HG03159 (cell line): ENCODE results near the gene ACBD7.

Experiments
- ATAC-seq: cut with Tn5 transposase; IDR thresholded peaks from one replicate; pipeline ENCODE4 v1.9.1; 2021; ENCODE audit warnings: mild to moderate bottlenecking, moderate library complexity; ENCODE audit not compliant: unreplicated experiment

ACBD7 gene

GRCh38 chr10:15092855-15093408 lies 4.4 kb upstream of the ACBD7 start:
- no peak for ATAC-seq

DNA sequence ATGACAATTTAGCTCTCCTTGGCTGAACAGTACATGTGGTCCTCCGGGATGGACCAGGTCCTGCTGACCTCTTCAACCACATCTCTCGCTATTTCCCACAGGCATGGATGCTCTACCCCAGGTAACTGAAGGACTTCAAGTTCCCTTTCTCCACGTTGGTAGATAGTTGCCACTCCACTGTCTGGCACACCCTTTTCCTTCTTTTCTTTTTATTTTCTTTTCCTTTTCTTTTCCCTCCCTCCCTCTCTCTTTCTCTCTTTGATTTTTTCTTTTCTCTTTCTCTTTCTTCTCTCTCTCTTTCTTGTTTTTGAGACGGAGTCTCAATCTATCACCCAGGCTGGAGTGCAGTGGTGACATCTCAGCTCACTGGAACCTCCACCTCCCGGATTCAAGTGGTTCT lies 2.8 kb upstream of the ACBD7 start:
- ATAC-seq = no peak

- ATAC-seq = no peak
Observed at GRCh38 chr10:15084502-15084922, 4.1 kb downstream of the ACBD7 start.

DNA sequence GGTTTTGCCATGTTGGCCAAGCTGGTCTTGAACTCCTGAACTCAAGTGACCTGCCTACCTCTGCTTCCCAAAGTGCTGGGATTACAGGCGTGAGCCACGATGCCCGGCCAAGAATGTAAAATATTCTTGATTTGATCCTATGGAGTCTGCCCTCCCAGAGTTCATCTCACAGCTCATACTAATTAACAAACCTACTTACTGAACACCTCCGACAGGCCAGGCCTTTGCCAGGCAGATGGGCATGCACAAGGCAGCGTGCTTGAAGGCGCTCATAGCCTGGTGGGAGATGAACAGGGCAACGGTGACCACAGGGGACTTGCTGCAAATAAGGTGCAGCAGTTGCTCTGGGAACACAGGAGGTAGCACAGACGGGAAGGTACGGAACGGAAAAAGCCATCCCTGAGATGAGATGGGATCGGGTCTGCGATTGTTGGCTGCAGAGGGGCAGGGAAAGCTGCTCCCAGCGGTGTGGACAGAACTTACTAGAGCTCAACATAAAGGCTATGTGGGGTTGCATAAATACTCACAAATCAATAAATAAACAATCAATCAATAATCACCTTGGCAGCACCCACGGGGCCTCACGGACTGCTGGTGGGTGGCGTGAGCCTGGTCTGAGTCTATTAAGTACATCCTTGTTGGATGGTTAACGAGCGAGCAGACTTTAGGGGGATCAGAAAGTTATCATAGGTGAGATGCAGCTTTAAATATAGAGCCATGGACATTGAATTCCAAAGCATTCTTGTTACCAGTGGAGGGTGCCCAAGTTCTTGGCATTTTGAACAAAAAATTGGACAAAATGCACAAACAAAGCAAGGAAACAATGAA lies 4.7 kb downstream of the ACBD7 start:
- ATAC-seq = no peak

DNA sequence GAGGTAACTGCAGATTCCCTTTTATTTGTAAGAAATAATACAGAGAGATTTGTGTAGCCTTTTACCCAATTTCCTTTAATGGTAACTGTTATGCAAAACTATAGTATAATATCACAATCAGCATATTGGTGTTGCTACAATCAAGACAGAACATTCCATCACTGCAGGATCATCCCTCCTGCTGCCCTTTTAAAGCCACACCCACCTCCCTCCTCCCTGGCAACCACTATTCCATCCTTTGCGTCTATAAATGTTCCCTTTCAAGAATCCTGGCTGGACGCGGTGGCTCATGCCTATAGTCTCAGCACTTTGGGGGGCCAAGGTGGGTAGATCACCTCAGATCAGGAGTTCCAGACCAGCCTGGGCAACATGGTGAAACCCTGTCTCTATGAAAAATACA lies 13.2 kb downstream of the ACBD7 start:
- no peak for ATAC-seq

DNA sequence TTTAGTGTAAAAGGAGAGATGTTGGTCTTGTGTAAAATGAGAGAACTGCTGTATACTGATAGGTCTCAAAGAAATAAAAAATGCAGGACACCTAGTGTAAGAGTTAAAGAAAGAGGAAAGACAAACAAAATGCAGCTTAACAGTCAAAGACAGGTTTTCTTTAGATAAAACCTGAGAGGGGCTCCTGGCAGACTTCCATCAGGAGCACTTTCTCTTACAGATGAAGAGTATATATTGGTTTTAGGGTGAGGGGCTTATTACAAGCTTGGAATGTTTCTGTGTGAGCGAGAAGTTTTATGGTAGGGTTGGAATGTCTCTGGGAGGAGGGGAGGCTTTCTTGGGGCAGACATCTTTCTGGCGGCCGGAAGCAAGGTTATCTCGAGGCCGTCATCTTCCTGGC lies 16.2 kb downstream of the ACBD7 start:
- no peak for ATAC-seq

- ATAC-seq = no peak
Observed at GRCh38 chr10:15069230-15069629, 19.3 kb downstream of the ACBD7 start.

DNA sequence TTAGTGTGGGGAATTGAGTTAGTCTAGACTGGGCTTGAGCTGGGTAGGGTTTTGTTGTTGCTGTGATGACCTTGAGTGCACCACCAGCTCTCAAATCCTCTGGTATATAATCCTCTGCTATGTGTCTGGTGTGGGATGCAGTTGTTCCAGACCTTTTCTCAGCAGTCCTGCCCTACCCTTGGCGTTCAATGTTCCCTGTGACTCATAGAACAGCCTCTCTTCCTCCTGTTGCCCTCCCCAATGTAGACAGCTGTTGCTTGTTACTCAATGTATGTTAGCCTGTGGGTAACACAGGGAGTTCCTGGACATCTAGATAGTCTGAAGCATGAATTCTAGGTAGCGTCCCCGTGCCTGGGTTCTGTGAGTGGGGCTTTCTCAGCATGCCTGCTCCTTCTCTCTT lies 19.8 kb downstream of the ACBD7 start:
- ATAC-seq = no peak

GRCh38 chr10:15067154-15067553 lies 21.4 kb downstream of the ACBD7 start:
- no peak for ATAC-seq

DNA sequence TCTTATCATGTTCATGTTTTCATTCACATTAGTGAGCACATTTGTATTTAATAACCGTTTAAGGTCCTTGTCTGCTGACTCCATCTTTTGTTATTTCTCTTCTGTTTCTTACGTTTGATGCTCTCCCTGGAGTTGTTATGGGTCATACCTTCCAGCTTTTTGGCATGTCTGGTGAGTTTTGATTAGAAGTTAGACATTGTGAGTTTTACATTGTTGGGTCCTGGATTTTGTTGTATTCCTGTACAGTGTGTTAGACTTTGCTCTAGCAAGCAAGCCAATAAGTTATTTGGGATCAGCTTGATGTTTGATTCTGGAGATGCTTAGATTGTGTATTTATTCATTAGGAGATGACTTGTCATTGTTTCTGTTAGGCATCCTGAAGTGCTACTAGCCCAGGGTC lies 27.9 kb downstream of the ACBD7 start:
- no peak for ATAC-seq

DNA sequence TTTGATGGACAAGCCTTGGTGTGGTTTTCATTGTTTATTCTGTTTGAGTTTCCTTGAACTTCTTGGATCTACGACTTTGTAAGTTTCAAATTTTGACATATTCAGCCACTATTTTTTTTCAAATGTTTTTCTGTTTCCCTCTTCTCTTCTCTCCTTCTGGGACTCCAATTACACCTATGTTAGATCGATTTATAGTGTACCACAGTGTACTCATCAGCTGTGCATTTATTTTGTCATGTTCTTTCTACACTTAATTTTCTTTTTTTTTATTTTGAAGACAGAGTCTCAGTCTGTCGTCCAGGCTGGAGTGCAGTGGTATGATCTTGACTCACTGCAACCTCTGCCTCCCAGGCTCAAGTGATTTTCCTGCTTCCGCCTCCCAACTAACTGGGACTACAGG lies 28.7 kb downstream of the ACBD7 start:
- ATAC-seq = no peak

DNA sequence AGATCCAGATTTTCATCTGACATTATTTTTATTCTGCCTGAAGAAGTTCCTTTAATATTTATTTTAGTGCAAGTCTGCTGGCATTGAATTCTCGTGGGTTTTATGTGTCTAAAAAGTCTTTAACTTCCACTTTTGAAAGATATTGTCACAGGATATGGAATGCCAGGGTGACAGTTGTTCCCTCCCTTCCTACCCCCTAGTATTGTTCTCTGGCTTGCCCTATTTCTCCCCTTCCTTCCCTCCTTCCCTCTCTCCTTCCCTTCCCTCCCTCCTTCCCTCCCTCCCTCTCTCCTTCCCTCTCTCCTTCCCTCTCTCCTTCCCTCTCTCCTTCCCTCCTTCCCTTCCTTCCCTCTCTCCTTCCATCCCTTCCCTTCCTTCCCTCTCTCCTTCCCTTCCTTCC lies 29.9 kb downstream of the ACBD7 start:
- no peak for ATAC-seq

GRCh38 chr10:15053061-15053460 lies 35.5 kb downstream of the ACBD7 start:
- ATAC-seq = no peak

DNA sequence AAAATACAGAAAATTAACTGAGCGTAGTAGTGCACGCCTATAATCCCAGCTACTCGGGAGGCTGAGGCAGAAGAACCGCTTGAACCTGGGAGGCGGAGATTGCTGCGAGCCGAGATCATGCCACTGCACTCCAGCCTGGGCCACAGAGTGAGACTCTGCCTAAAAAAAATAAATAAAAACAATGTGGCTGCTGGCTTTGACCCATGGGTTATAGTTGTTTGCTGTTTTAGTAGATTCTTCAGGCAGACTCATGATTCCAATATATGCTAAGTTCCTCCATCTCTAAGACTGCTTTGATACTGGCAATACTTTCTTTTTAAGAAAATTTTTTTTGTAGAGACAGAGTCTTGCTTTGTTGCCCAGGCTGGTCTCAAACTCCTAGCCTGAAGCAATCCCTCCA lies 36.5 kb downstream of the ACBD7 start:
- ATAC-seq = no peak

DNA sequence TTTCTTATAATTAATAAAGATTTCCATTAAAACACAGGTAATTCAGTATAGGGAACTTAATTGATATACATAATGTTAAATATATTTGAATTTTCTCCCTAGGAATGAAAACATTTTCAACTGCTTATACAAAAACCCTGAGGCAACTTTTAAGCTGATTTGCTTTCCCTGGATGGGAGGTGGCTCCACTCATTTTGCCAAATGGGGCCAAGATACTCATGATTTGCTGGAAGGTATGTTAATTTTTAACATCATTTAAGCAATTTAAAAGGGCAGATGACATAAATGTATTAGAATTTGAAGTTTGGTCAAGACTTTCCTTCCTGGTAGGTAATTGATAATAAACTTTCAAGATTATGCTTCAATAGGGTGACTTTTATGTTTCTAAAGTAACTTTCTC lies 39.0 kb downstream of the ACBD7 start:
- ATAC-seq = no peak

DNA sequence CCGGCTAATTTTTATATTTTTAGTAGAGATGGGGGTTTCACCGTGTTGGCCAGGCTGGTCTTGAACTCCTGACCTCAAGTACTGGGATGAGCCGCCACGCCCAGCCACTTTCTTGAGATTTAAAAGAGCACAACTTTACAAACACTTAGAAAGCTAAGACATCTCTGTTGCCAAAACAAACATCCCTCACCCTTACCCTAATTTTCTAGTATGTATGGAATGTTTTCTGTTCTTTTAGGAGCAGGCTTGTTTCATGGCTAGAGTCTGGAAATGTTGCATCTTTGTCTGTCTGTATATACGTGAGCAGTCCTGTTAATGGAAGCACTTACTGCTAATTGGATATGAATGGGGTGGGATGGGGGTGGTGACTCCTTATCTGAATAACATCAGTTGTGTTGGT lies 42.0 kb downstream of the ACBD7 start:
- ATAC-seq = no peak

DNA sequence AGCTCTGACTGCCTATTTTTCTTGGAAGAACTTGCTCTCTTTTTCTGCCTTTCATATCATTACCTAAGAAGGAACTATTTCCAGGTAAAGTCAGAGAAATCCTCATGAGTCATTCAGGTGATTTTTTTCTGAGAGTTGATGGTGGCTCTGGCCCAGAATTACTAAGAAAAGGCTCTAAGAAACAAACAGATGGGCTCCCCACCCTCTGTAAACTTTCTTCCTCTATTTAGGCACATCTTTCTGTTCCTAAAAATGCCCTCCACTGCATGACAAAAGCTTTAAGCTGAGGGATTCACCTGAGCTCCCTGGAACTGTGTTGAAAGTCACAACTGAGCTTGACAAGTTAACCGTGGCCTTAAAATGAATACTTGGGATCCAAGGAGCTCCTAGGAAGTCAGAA lies 43.2 kb downstream of the ACBD7 start:
- ATAC-seq = no peak

- no peak for ATAC-seq
Observed at GRCh38 chr10:15043674-15044073, 44.9 kb downstream of the ACBD7 start, which contains the start of gene OLAH. TSS of gene OLAH (plus strand) at chr10:15043943. CDS start at chr10:15047289, 3,346 bp downstream.

DNA sequence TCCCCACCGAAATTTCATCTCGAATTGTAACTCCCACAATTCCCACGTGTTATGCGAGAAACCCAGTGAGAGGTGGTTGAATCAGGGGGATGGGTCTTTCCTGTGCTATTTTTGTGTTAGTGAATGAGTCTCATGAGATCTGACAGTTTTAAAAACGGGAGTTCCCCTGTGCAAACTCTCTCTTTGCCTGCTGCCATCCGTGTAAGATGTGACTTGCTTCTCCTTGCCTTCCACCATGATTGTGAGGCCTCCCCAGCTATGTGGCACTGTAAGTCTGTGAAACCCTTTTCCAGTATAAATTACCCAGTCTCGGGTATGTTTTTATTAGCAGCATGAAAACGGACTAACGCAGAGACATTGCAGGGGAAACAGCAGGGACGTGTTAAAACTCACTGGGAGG lies 50.2 kb downstream of the ACBD7 start:
- ATAC-seq = no peak

GRCh38 chr10:15037691-15038090 lies 50.9 kb downstream of the ACBD7 start:
- ATAC-seq = no peak

DNA sequence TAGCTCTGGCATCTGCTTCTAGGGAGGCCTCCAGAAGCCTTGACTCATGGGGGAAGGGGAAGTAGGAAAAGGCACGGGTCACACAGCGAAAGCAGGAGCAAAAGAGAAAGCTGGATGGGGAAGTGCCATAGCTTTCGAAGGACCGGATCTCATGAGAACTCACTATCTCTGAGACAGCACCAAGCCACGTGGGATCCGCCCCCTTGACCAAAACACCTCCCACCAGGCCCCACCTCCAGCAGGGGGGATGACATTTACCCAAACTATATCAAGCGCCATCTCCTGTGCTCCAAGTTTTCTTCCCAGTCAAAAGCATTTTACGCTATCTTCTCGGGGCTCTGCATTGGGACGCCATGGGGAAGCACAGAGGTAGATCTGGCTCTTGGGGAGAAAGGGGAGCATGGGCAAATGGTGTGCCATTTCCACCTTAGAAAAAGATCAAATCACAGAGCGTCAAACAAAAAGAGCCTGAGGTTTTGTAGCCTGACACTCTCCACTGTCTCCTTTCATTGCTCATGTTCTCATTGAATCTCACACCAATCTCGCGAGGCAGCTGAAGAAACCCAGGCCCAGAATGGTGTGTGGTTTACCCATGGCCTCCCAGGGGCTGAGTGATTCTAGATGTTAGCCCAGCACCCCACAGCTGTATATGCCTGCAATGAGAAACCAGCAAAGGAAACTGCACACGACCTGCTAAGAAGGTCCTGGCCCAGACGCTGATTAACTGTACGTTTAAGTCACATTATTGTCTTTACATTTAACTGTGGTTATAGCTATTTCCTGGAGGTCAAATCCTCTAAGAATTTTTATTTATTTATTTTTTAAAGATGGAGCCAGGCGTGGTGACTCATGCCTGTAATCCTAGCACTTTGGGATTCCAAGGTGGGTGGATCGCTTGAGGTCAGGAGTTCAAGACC lies 52.9 kb downstream of the ACBD7 start:
- no peak for ATAC-seq

GRCh38 chr10:15027741-15028140 lies 60.8 kb downstream of the ACBD7 start:
- ATAC-seq = no peak
